Endothelial cell of umbilical vein (primary cell): ENCODE results near the gene VAC14. TPM values are rescaled to one million over a fixed set of nuclear protein-coding genes. Genes with fewer than 3 reads are reported as not detected.

Experiments used
- BruUV-seq: library from RNA; stranded (reverse); fragments of 400-500 nt; replicated peaks from 2 replicates; lab custom pipeline; 2021; lab: Mats Ljungman, UMichigan
- CTCF ChIA-PET: fragments of 300-600, 350-600 bp; sonication (Branson Sonifier 250); formaldehyde crosslinking; loops from one replicate; lab custom pipeline; 2021; ENCODE audit warnings: antibody characterized with exemption, inconsistent platforms; lab: Charles Lee
- POLR2A ChIA-PET: fragments of 300-600, 350-600 bp; sonication (Branson Sonifier 250); formaldehyde crosslinking; loops from one replicate; lab custom pipeline; 2021; ENCODE audit warnings: antibody characterized with exemption, inconsistent platforms; lab: Charles Lee
- DNase-seq: peaks from one replicate; pipeline ENCODE4 v3.0.0-alpha.2; 2011; ENCODE audit warnings: low read depth, low spot score
- FAIRE-seq: peaks from 2 replicates; lab custom pipeline; 2011; peaks lifted over from hg19 to GRCh38; lab: Jason Lieb, UNC
- H2AFZ ChIP-seq: 2 replicates; pipeline ENCODE4 v1.6.0; 2012; ENCODE audit warnings: low read depth, low read length, control low read depth, inconsistent platforms
- H3K27ac ChIP-seq: 2 replicates; pipeline ENCODE4 v1.5.1; 2011; ENCODE audit warnings: low read depth, mild to moderate bottlenecking, control low read depth, low read length, moderate library complexity; ENCODE audit not compliant: insufficient read depth
- H3K27me3 ChIP-seq, 2 experiments: 2 replicates each; pipeline versions ENCODE4 v1.6.0 to v1.6.1; 2011; ENCODE audit warnings: low read length in 2 of 2, mixed read lengths in 1 of 2; ENCODE audit not compliant: control insufficient read depth in 2 of 2, insufficient read depth in 2 of 2
- H3K36me3 ChIP-seq, 2 experiments: 2 replicates in 1 of 2; 3 replicates in 1 of 2; pipeline ENCODE4 v1.5.1; 2011; ENCODE audit warnings: low read length in 2 of 2, mild to moderate bottlenecking in 1 of 2, moderate library complexity in 1 of 2; ENCODE audit not compliant: control insufficient read depth in 2 of 2, insufficient read depth in 2 of 2; ENCODE audit errors: extremely low read depth in 1 of 2
- H3K4me1 ChIP-seq: 3 replicates; pipeline ENCODE4 v1.5.1; 2011; ENCODE audit warnings: mild to moderate bottlenecking, low read length; ENCODE audit not compliant: control insufficient read depth, insufficient read depth; ENCODE audit errors: extremely low read depth
- H3K4me2 ChIP-seq: 2 replicates; pipeline ENCODE4 v1.6.1; 2011; ENCODE audit warnings: low read length, control low read depth, mixed read lengths; ENCODE audit not compliant: insufficient read depth
- H3K4me3 ChIP-seq, 3 experiments: fragments of 200-600 bp in 1 of 3; sonication (generic), shearing (Covaris generic) in 1 of 3; replicated peaks in 1 of 3; 2 replicates each; pipeline ENCODE4 v1.5.1; 2011 to 2016; ENCODE audit warnings: control low read depth in 3 of 3, low read length in 3 of 3, mild to moderate bottlenecking in 2 of 3, inconsistent platforms in 1 of 3, low read depth in 1 of 3, moderate library complexity in 1 of 3; ENCODE audit not compliant: insufficient read depth in 1 of 3
- H3K79me2 ChIP-seq: 2 replicates; pipeline ENCODE4 v1.6.0; 2012; ENCODE audit warnings: low read length, inconsistent platforms; ENCODE audit not compliant: control insufficient read depth, insufficient read depth
- H3K9ac ChIP-seq: replicated peaks from 2 replicates; pipeline ENCODE3; 2011; ENCODE audit warnings: low read length, control low read depth; ENCODE audit not compliant: insufficient read depth; ENCODE audit errors: extremely low read depth
- H3K9me1 ChIP-seq: replicated peaks from 3 replicates; pipeline ENCODE4 v1.6.0; 2011; ENCODE audit warnings: mild to moderate bottlenecking, low read length; ENCODE audit not compliant: control insufficient read depth, insufficient read depth; ENCODE audit errors: extremely low read depth
- H3K9me3 ChIP-seq: replicated peaks from 2 replicates; pipeline ENCODE4 v1.5.1; 2012; ENCODE audit warnings: low read length, inconsistent platforms; ENCODE audit not compliant: control insufficient read depth, insufficient read depth
- H4K20me1 ChIP-seq: replicated peaks from 2 replicates; pipeline ENCODE3; 2011; ENCODE audit warnings: mild to moderate bottlenecking, low read length; ENCODE audit not compliant: control insufficient read depth, insufficient read depth; ENCODE audit errors: extremely low read depth
- EZH2 ChIP-seq: IDR thresholded peaks from 2 replicates; pipeline ENCODE4 v1.6.1; 2012; ENCODE audit warnings: borderline replicate concordance, low read depth, mild to moderate bottlenecking, moderate library complexity, low read length, inconsistent platforms; ENCODE audit not compliant: severe bottlenecking
- FOS ChIP-seq: IDR thresholded peaks from 2 replicates; pipeline ENCODE4 v1.6.1; 2011; ENCODE audit warnings: mild to moderate bottlenecking, low read length, moderate library complexity, borderline replicate concordance; ENCODE audit not compliant: insufficient read depth
- GATA2 ChIP-seq: IDR thresholded peaks from 2 replicates; pipeline ENCODE4 v1.7.0; 2011; ENCODE audit warnings: low read depth, mild to moderate bottlenecking, moderate library complexity, mixed read lengths, low read length; ENCODE audit not compliant: insufficient read length, insufficient read depth
- JUN ChIP-seq: IDR thresholded peaks from 2 replicates; pipeline ENCODE4 v1.6.1; 2011; ENCODE audit warnings: borderline replicate concordance, low read depth; ENCODE audit not compliant: insufficient read length, insufficient read depth
- MYC ChIP-seq: IDR thresholded peaks from one replicate; pipeline ENCODE4 v1.6.1; 2011; ENCODE audit warnings: mild to moderate bottlenecking, low read depth, low read length
- POLR2A ChIP-seq: IDR thresholded peaks from 2 replicates; pipeline ENCODE4 v1.6.1; 2012; ENCODE audit warnings: low read depth, mild to moderate bottlenecking, control low read depth, low read length
- POLR2AphosphoS5 ChIP-seq: IDR thresholded peaks from 2 replicates; pipeline ENCODE4 v1.6.1; 2012; ENCODE audit warnings: low read depth, mild to moderate bottlenecking, control low read depth, low read length, moderate library complexity; ENCODE audit not compliant: insufficient read depth
- dilution Hi-C: fragments of 300-500 bp; cut with MboI; formaldehyde crosslinking; loops from one replicate; pipeline ENCODE4 v1.15.0; 2019; ENCODE audit warnings: low sequenced_read_pairs; ENCODE audit not compliant: extremely low pct_ligation_motif_present
- intact Hi-C: fragments of 100-400 bp; cut with micrococcal nuclease; formaldehyde crosslinking; loops from one replicate; pipeline ENCODE4 v1.10.0; 2022
- polyA plus RNA-seq, 4 experiments: library from polyadenylated mRNA; depleted of rRNA in 3 of 4; stranded (reverse) in 3 of 4; unstranded in 1 of 4; fragments of >200 nt; gene quantifications; 2 replicates each; pipeline versions ENCODE4 v1.2.1 to v1.2.3, GENCODE V29; 2011 to 2012; ENCODE audit warnings: missing spikeins in 1 of 4
- total RNA-seq: library from RNA; stranded (reverse); gene quantifications from 2 replicates; pipeline ENCODE4 v1.2.3, GENCODE V29; 2021
- TF ChIP-seq, protein P1 (sequence below), 2 donors: IDR thresholded peaks; 1 replicate in 1 of 2; 2 replicates in 1 of 2; pipeline ENCODE4 v1.5.1; 2011; ENCODE audit warnings: low read length in 2 of 2, mild to moderate bottlenecking in 2 of 2, moderate library complexity in 2 of 2, control low read depth in 1 of 2, inconsistent platforms in 1 of 2, low read depth in 1 of 2; ENCODE audit not compliant: insufficient read depth in 1 of 2; ENCODE audit errors: extremely low read depth in 1 of 2
- TF ChIP-seq, protein P2 (sequence below): IDR thresholded peaks from 2 replicates; pipeline ENCODE4 v1.6.1; 2011; ENCODE audit not compliant: insufficient read depth, insufficient read length

The VAC14 gene
- total and polyA plus RNA-seq, 2 donors (not counting 3 experiments of a cell fraction or from before 2014, with no cell fraction given), result 37.6 to 57.9 TPM

GRCh38 chr16:70701596-70701995 lies 99.4 kb downstream of the VAC14 start:
- H3K36me3 ChIP-seq, result no peaks in the 10 kb centered on the region
- CTCF ChIA-PET, result no interaction called here
- POLR2A ChIA-PET, result no interaction called here
- no peak overlapping the region for H2AFZ ChIP-seq
- no peak overlapping the region for H3K9ac ChIP-seq
- H4K20me1 ChIP-seq, result no peaks in the 10 kb centered on the region
- H3K27me3 ChIP-seq, result no peaks in the 10 kb centered on the region
- no peaks in the 10 kb centered on the region for H3K9me3 ChIP-seq
- H3K4me1 ChIP-seq, result peaks cover 12% of the 10 kb centered on the region
- H3K79me2 ChIP-seq, result no peaks in the 10 kb centered on the region
- no peak overlapping the region for H3K4me2 ChIP-seq
- no TSS peak for BruUV-seq
- no peak overlapping the region for H3K27ac ChIP-seq
- FAIRE-seq, result no peak
- no peak overlapping the region for H3K4me3 ChIP-seq
- H3K9me1 ChIP-seq, result no peaks in the 10 kb centered on the region
- no peak for DNase-seq
- dilution Hi-C loops (no loop called here), intact Hi-C loops (no loop called here)
- no peak for TF ChIP-seq FOS
- no peak for TF ChIP-seq POLR2AphosphoS5
- no peak for TF ChIP-seq GATA2
- no peak for TF ChIP-seq MYC
- TF ChIP-seq, protein P1, sequence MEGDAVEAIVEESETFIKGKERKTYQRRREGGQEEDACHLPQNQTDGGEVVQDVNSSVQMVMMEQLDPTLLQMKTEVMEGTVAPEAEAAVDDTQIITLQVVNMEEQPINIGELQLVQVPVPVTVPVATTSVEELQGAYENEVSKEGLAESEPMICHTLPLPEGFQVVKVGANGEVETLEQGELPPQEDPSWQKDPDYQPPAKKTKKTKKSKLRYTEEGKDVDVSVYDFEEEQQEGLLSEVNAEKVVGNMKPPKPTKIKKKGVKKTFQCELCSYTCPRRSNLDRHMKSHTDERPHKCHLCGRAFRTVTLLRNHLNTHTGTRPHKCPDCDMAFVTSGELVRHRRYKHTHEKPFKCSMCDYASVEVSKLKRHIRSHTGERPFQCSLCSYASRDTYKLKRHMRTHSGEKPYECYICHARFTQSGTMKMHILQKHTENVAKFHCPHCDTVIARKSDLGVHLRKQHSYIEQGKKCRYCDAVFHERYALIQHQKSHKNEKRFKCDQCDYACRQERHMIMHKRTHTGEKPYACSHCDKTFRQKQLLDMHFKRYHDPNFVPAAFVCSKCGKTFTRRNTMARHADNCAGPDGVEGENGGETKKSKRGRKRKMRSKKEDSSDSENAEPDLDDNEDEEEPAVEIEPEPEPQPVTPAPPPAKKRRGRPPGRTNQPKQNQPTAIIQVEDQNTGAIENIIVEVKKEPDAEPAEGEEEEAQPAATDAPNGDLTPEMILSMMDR (IDR thresholded peaks at IDR 0.05; ENCODE audit: extremely low read depth in 1 of 2, insufficient read depth in 1 of 2, low read depth in 1 of 2, low read length in 2 of 2), result no peak
- no peak for TF ChIP-seq POLR2A
- TF ChIP-seq JUN, result no peak
- TF ChIP-seq, protein P2, sequence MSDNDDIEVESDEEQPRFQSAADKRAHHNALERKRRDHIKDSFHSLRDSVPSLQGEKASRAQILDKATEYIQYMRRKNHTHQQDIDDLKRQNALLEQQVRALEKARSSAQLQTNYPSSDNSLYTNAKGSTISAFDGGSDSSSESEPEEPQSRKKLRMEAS, result no peak
- no peak for TF ChIP-seq EZH2
